NCI-H1436 treated with DMSO at 0.1 percent for 48 hours (cell line): Measurements from ENCODE around the gene SPRR1A.
"Not testable (repeated sequence)": the region's sequence is repeated elsewhere in the genome, so short reads cannot be mapped to it uniquely, and the experiment has no call there.

ENCODE experiments used
- DNase-seq: peaks from one replicate; lab custom pipeline; 2025; lab: John Stamatoyannopoulos, UW

SPRR1A gene

DNA sequence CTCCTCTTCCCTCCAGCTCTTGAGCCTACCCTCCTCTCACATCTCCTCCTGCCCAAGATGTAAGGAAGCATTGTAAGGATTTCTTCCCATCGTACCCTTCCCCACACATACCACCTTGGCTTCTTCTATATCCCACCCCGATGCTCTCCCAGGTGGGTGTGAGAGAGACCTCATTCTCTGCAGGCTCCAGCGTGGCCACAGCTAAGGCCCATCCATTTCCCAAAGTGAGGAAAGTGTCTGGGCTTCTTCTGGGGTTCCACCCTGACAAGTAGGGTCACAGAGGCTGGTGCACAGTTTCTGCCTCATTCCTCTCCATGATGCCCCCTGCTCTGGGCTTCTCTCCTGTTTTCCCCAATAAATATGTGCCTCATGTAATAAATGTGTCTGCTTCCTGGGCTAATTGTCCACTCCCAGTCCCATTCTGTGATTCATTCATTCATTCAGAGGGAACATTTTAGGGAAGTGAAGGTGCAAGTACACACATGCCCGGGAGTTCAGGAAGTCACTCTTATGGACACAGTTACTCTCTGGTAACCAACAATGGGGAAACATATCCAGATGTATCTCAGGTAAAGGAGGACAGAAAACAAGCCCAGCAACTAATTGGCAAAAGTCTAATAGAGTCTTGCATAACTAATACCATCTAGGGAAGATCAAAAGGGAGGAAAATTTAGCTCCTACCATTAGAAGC is 11.5 kb upstream of the SPRR1A start:
- no peak for DNase-seq

DNA sequence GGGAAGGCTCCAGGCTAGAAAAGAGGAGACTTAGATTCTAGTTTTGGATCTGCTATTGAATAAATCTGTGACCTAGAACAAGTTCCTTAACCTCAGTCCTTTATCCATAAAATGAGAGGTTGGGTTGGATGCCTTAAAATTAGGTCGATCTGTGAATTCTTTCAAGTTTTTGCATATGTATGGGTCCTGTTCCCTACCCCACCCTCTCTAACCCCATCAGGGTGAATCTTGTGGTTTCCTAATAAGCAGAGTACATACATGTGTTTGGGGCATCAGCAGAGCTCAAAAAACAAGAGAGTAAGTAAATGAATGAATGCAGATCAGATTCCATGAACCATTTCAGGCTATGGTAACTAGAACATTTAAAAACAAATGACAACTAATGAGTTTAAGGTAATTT is 7.2 kb upstream of the SPRR1A start:
- DNase-seq, result no peak

DNA sequence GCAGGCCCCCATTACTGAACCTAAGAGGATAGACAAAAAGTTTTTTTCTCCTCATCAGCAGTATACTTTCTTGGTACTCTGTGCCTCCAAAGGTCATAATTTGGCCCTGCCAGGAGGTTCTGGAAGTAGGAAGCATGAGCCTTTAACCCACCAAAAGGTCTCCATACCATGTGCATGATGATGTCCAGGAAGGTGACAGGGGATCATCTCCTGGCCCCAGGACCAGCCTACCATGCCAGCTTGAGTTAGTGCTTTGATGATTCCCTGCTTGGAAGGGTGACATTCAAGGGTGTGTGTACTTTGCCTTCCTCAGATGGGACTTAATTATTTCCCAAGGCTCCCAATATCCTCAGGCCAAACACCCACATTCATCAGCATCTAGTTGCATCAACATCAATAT is 6.3 kb upstream of the SPRR1A start:
- DNase-seq, result no peak

DNA sequence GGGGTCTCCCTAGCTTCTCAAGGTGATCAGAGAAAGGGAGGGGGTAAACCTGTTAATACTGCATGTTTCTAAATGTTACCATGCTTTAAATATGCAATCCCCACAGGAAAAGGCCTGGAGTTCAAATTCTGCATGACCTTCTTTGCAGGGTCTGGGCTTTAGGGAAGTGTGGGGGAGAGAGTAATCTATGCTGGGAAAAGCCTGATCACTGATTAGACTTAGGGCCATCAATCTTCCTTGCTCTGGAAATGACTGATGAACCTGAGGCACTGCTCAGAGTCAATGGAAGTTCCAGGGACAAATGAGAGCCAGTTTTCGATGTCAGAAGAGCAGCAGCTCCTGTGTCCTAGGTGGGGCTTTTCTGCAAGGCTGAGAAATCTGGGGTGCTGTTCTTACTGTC is 3.2 kb upstream of the SPRR1A start:
- no peak for DNase-seq

DNA sequence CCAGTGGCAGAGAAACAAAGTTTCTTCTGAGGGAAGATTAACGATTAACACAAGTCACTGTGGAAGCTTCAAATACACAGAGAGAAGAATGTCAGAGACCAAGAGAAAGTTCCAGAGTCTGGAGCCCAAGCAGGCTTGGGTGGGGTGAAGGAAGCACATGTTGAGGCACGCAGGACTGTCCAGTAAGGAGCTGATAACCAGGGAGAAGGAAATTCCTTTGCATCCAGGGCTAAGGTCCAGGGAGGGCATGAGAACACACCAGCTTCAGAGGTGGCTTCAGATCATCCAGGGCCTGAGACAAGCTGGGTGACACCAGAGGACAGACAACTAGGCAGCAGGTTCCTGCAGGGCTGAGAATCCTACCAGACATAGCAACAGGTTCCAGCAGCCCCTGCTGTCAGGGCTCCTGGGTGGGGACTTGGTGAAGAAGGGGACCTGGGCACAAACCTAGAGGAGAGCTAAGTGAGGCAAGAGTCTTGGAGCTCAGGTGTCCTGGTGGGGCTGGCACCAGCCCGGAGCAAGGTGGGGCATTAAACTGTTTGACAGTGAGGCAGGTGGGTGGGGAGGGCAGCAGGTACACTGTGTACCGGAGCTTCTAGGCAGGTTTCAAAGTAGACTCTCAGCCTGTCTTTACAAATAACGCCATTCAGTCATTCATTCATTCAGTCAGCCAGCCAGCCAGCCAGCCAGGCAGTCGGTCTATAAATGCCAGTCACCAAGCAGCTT is 2.6 kb upstream of the SPRR1A start:
- no peak for DNase-seq

DNA sequence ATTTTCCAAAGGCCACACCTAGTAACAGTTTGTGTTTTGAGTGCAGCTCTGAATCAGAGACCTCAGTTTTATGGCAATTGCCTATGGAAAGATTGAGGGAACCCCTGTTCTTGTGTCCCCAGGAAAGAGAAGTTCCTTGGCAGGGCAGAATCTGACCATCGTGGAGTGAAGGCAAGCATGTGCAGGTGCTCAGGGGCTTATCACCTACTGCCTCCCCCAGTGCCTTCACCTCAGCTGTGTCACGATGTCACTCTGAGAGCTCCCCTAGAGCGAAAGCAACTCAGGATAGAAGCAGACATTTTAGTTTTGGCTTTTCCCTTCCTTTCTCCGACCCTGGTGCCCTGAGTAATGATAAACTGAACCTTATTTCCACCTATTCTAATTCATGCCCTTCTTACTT is 1.8 kb upstream of the SPRR1A start:
- DNase-seq, result no peak

DNA sequence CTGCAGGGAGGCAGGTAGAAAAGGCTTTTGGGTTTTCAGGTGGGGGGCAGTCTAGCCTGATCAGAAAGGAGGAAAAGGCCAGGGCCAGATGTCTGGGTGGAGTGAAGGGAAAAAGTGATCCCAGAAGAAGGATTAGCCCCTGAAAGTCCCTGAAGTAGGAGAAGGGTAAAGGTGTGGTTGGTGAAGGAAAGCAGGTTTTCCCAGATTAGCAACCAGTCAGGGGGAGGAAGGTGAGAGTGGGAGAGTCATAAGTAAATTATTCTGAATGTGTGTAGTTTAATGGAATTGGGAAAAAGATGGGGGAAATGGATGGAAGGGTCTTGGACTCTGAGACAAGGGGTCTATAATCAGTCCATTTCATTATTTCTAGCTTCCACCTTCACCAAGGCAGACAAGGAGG is 647 bp upstream of the SPRR1A start:
- DNase-seq, result no peak

DNA sequence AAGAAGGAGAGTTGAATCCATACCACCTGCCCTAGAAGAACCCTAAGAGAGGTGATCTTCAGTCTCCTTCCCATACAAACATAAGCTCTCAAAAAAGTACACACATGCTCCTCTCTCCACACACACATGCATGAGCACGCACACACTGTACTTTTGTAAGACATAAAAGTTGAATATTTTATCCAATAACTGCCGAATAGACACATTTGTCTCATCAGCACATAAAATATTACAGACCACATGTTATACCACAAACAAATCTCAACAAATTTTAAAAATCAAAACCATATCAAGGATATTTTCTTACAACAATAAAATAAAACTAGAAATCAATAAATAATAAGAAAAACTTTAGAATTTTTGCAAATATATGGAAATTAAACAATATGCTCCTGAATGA is 2.7 kb downstream of the SPRR1A start:
- no peak for DNase-seq

DNA sequence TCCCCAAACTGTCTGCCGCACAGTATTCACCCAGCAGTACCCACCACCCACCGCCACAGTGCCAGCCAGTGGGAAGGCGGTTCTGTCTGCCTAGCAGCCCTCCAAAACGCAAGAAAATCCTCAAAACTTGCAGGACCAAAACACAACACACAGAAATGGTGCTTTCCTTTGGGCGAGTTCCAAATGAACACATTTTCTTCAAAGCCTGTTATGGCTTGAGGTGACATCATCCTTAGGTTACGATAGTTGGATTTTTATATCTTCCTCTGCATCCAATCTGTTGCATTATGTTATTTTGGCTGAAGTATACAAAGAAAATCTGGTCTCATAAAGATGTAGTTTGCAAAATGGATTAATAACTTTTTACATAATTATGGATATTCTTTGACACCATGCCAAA is 9.3 kb downstream of the SPRR1A start:
- no peak for DNase-seq

DNA sequence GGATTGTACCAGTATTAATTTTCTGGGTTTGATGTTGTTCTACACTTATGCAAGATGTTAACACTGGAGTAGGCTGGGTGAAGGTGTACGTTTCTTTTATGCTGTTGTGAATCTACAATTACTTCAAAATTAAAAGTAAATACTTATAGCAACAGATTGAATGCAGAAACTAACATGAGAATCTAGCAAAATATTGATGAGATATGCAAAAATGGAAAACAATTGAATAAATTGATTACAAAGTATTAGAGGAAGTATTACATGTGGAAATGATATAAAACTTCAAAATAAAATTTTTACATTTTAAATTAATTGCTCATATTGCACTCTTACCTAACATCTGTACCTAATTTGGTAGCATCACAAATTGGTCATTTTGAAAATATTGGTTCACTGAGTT is 12.0 kb downstream of the SPRR1A start:
- no peak for DNase-seq

DNA sequence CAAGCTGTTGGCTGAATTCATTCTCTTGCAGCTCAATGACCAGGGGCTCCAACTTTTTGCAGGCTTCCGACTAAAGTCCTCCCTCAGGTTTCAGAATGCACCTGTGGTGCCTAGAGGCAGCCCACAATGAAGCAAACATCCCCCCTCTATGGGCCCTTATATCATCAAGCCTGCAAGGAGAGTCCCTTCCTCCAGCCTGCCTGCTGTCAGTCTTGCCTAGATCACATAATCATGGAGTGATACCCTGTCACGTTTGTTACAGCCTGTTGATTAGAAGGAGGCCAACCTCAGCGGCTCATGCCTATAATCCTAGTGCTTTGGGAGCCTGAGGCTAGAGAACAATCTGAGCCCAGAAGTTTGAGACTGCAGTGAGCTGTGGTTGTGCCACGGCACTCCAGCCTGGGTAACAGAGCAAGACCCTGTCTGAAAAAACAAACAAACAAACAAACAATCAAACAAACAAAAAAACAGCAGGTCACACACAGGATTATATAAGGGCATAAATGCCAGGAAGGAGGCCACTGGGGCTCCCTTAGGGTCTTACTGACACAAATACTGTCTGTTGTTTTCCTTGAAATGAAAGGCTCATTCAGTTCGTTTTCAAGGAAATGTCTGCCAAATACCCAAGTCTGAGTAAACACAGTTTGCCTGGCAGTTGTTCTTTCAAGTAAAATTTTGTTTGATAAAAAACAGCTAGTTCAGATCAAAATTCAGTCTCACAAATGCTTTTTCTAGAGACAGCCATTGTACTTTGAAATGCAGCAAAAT is 12.9 kb downstream of the SPRR1A start:
- no peak for DNase-seq

DNA sequence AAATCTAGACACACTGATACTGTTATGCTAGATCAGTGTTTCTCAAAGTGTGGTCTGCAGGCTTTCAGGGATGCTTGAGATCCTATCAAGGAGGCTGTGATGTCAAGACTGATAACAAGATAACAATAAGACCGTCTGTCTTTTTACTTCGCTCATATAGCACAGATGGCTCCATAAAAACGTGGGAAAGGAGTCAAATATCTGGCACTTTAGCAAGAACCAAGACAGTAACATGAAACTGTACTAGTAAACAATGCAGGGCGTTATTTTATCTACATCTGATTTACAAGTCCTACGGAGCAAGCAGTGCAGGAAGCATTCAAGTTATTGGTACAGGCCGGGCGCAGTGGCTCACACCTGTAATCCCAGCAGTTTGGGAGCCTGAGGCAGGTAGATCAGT is 14.0 kb downstream of the SPRR1A start:
- no peak for DNase-seq

DNA sequence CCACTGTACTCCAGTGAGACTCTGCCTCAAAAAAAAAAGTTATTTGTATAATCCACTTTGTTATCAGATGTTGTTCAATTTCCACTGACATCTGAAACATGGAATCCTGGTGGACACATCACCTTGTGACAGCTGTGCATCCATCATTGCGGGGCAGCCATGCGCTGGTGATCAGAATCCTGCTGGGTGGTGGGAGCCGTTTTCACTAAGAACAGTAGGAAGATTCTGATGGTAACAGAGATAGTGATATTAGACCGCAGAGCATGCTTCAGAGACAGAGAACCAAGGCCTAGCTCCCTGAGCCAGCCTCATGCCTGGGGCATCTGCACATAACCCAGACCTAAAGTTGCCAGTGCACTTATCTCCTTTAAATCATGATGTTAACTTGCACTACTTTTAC is 14.6 kb downstream of the SPRR1A start:
- DNase-seq, result no peak

DNA sequence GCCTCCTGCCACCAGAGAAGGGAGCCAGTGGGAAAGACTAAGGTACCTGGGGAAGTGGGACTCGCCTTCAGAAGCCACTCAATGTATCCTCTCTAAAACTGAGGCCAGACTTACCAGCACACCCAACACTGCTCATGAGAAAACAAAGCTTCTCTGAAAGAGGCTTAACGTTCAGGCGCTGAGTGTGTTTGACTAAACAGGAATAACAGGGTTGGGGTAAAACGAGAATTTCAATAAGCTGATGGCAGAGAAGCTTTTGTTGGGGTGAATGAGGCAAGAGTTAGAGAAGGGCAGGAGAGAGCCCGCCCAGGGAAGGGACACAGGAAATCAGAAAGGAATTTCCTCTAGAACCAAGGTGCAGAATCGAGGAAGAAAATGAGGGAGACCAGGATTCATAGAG is 15.9 kb downstream of the SPRR1A start:
- DNase-seq, result no peak

DNA sequence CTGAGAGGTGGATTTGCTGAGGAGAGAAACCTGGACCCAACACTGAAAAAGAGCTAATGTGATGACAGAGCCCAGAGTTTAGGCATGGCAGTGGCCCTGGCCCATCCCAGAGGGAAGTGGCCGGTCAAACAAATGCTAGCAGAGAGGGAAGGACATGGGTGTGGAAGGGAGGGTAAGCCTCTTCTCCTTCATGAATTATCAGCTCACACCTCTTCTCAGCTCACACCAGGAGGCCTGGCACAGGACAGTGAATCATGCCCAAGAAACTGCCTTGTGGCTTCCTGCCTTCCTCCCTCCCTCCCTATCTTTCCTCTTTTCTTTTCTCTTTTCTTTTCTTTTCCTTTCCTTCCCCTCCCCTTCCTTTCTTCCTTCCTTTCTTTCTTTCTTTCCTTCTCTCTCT is 16.4 kb downstream of the SPRR1A start:
- DNase-seq, result no peak

DNA sequence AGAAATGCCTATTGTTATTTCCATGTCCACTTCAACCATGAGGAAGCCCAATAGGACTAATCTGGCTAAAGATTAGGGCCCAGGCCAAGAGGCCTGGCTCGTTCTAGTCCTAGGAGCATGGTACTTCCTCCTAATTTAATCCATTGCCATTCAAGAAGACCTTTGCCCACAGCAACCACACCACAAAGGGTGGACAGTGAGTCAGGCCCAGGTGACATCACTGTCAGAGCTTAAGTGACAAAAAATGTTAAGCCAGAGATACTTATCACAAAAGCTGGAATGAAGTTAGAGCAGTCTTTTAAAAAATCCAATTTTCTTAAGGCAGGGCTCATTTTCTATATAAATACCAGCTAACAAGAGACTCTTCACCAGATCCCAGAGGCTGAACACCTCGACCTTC is 17.5 kb downstream of the SPRR1A start, which contains the start of gene SPRR3:
Gene SPRR3 (plus strand): TSS at position 368 of the 400 bp plus-strand sequence. CDS start 1,272 bp downstream, outside the sequence.
- no peak for DNase-seq

DNA sequence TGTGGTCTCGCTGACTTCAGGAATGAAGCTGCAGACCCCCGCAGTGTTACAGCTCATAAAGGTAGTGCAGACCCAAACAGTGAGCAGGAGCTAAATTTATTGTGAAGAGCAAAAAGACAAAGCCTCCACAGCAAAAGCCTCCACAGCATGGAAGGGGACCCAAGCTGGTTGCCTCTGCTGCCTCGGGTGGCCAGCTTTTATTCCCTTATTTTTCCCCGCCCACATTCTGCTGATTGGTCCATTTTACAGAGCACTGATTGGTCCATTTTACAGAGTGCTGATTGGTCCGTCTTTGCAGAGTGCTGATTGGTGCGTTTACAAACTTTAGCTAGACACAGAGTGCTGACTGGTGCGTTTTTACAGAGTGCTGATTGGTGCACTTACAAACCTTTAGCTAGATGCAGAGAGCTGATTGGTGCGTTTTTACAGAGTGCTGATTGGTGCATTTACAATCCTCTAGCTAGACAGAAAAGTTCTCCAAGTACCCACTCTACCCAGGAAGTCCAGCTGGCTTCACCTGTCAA is 27.4 kb downstream of the SPRR1A start:
- not testable (repeated sequence) for DNase-seq

DNA sequence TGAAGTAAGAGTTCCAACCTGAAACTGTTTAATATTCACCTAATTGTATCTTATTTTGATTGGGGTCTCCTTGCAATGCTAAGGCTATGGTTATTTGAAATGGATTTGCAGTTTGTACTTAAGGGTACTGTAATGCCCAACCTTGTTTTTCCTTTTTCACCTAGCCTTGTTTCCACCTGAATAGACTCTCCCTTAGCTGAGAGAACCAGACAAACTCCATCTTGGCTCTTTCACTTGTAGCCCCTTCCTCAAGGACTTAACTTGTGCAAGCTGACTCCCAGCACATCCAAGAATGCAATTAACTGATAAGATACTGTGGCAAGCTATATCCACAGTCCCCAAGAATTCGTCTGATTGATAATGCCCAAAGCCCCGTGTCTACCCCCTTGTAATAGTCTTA is 37.9 kb downstream of the SPRR1A start:
- not testable (repeated sequence) for DNase-seq

DNA sequence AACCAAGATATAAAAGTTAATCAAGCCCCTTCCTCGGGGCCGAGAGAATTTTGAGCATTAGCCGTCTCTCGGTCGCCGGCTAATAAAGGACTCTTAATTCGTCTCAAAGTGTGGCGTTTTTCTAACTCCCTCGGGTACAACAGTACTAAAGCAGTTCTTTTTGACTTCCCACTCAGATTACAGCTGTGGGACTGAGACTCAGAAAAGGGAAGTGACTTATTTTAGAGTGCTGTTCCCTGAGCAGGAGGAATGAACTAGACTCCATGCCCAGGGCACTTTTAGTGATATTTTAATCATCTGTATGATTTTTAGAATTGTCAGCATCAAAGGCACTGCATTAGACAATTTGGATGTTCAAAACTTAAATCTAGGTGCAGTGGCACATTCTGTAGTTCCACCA is 38.5 kb downstream of the SPRR1A start:
- DNase-seq, result not testable (repeated sequence)

DNA sequence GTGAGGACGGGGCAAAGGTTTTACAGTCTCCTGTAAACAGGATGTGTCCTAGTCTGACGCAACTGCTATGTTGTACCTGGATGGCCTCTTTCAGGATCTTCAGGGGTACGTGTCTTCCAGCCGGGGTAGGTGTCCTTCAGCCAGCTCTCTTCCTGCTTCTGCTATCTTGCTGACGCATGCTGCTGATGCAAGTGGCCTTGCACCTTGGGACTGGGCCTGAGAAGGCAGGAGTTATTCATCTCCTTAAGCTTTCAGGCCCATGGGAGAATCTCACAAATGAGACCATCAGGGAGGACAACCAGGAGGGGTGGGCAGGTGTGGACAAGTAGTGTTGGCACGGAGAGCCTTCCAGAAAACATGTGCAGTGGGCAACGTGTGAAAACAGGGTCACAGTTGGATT is 39.2 kb downstream of the SPRR1A start:
- no peak for DNase-seq

DNA sequence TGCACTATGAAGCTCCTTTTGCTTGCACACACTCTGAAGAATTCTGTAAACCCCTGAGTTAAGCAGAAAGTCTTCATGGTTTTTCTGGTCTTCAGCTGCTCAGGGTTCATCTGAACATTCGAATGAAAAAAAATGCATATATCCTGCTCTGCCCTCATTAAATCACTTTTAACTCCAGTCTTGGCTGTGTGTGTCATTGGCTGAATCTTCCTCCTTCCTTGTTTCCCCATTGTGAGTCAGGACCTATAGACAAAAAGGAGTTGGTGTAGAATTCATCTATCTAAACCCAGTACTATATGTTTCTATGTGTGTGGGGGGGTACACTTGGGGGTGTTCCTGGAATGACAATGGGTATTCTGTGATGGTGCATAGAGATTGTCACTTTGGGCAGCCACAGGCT is 40.5 kb downstream of the SPRR1A start:
- DNase-seq, result no peak

DNA sequence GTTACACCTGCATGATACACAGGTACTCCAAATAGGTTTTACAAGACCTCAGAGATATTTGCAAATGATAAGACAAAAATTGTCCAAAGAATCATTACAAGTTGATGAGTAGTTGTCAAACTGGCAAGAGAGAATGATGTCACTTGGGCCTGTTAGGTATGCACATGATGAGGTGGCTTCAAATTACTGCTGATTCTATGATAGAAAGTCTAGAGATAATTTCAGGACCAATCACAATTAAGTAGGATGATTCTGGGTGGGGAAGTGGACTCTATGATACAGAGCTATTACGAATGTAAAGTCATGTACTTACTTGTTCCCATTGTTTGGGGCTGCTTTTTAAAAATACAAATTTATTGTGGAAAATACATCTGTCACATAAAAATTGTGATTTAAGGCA is 41.9 kb downstream of the SPRR1A start:
- DNase-seq, result no peak

DNA sequence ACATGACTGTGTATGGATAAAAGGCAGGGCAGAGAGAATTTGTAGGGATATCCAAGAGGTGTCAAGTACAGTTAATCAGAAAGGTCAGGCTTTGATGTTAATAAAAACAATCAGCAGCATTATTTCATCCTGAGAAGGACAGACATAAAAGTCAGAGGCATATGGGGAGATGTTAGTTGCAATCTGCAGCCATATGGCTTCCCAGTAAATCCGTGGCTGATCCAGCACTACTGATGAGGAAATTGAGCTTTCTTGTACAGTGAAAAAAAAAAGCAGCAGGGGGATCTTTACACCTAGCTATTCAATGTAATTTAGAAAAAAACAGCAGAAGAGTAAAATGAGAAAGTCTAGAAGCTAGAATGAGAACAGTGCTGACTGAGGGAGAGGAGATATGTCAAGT is 44.9 kb downstream of the SPRR1A start:
- DNase-seq, result no peak
